ENCODE measurements around the gene SSR2. TPM values are rescaled to one million over a fixed set of nuclear protein-coding genes. Genes with fewer than 3 reads are reported as not detected.

The SSR2 gene
- total RNA-seq, 1 donor from 2014 or later: 450 TPM

- DNase-seq (ENCODE audit: low read depth): no peak
- TF ChIP-seq CTCF (conservative IDR thresholded peaks at IDR 0.05; ENCODE audit: low read depth, low read length): no peak
- no peak overlapping the region for H3K4me3 ChIP-seq (ENCODE audit: low read depth, low read length)
These were observed 13.9 kb downstream of the SSR2 start for GRCh38 chr1:156006666-156007376.

GRCh38 chr1:156004843-156005584, 15.7 kb downstream of the SSR2 start:
- H3K4me3 ChIP-seq (ENCODE audit: low read depth, low read length): no peak overlapping the region
- no peak for DNase-seq (ENCODE audit: low read depth)
- no peak for TF ChIP-seq CTCF (conservative IDR thresholded peaks at IDR 0.05; ENCODE audit: low read depth, low read length)

- H3K4me3 ChIP-seq (ENCODE audit: low read depth, low read length): peak overlapping the region; percentile 36
- no peak for DNase-seq (ENCODE audit: low read depth)
- TF ChIP-seq CTCF (conservative IDR thresholded peaks at IDR 0.05; ENCODE audit: low read depth, low read length): no peak
These were observed 16.9 kb downstream of the SSR2 start for GRCh38 chr1:156003923-156004188.

GRCh38 chr1:156002188-156002911, 18.4 kb downstream of the SSR2 start:
- DNase-seq (ENCODE audit: low read depth): no peak
- H3K4me3 ChIP-seq (ENCODE audit: low read depth, low read length): peak overlapping the region; percentile 48
- TF ChIP-seq CTCF (conservative IDR thresholded peaks at IDR 0.05; ENCODE audit: low read depth, low read length): no peak

GRCh38 chr1:156001662-156002171, 19.0 kb downstream of the SSR2 start:
- peak overlapping the region; percentile 48 for H3K4me3 ChIP-seq (ENCODE audit: low read depth, low read length)
- TF ChIP-seq CTCF (conservative IDR thresholded peaks at IDR 0.05; ENCODE audit: low read depth, low read length): peak; percentile 31
- DNase-seq (ENCODE audit: low read depth): peak; percentile 25

- peak overlapping the region; percentile 48 for H3K4me3 ChIP-seq (ENCODE audit: low read depth, low read length)
- no peak for DNase-seq (ENCODE audit: low read depth)
- no peak for TF ChIP-seq CTCF (conservative IDR thresholded peaks at IDR 0.05; ENCODE audit: low read depth, low read length)
These were observed 19.6 kb downstream of the SSR2 start for GRCh38 chr1:156001021-156001661.

Data from epithelial cell of proximal tubule (primary cell).